Fibroblast of lung (primary cell): ENCODE results near the gene PPP6R3. TPM values are rescaled to one million over a fixed set of nuclear protein-coding genes. Genes with fewer than 3 reads are reported as not detected.

Experiments
- DNase-seq, 2 donors: peaks; one replicate each; pipeline versions ENCODE4 v3.0.0 to v3.0.0-alpha.2; 2010; ENCODE audit warnings: low read depth in 2 of 2
- H2AFZ ChIP-seq: 2 replicates; pipeline ENCODE4 v1.5.1; 2012; ENCODE audit warnings: low read length, control low read depth, inconsistent platforms
- H3K27ac ChIP-seq: 2 replicates; pipeline ENCODE4 v1.5.1; 2011; ENCODE audit warnings: low read length, control low read depth; ENCODE audit not compliant: insufficient read depth
- H3K27me3 ChIP-seq: 2 replicates; pipeline ENCODE4 v1.5.1; 2011; ENCODE audit warnings: mild to moderate bottlenecking, low read length; ENCODE audit not compliant: control insufficient read depth, insufficient read depth
- H3K36me3 ChIP-seq: 2 replicates; pipeline ENCODE4 v1.5.1; 2011; ENCODE audit warnings: low read length; ENCODE audit not compliant: control insufficient read depth, insufficient read depth
- H3K4me1 ChIP-seq: 2 replicates; pipeline ENCODE4 v1.5.1; 2011; ENCODE audit warnings: low read length; ENCODE audit not compliant: control insufficient read depth, insufficient read depth; ENCODE audit errors: extremely low read depth
- H3K4me2 ChIP-seq: 2 replicates; pipeline ENCODE4 v1.5.1; 2011; ENCODE audit warnings: low read length, control low read depth; ENCODE audit not compliant: insufficient read depth; ENCODE audit errors: extremely low read depth
- H3K4me3 ChIP-seq, 4 experiments: fragments of 200-600 bp in 1 of 4; sonication (generic) in 1 of 4; replicated peaks in 1 of 4; 2 replicates each; pipeline ENCODE4 v1.5.1; 2011 to 2016; ENCODE audit warnings: low read length in 4 of 4, low read depth in 3 of 4, mild to moderate bottlenecking in 3 of 4, control low read depth in 2 of 4, inconsistent platforms in 1 of 4, mixed read lengths in 1 of 4; ENCODE audit not compliant: insufficient read depth in 1 of 4; ENCODE audit errors: control extremely low read depth in 1 of 4
- H3K79me2 ChIP-seq: 2 replicates; pipeline ENCODE4 v1.5.1; 2012; ENCODE audit warnings: mild to moderate bottlenecking, low read length, inconsistent platforms; ENCODE audit not compliant: control insufficient read depth, insufficient read depth
- H3K9ac ChIP-seq: 2 replicates; pipeline ENCODE4 v1.5.1; 2011; ENCODE audit warnings: mild to moderate bottlenecking, low read length, control low read depth; ENCODE audit not compliant: insufficient read depth
- H3K9me3 ChIP-seq: 2 replicates; pipeline ENCODE4 v1.5.1; 2012; ENCODE audit warnings: low read depth, low read length; ENCODE audit not compliant: control insufficient read depth, insufficient read depth
- H4K20me1 ChIP-seq: 2 replicates; pipeline ENCODE4 v1.5.1; 2011; ENCODE audit warnings: low read length; ENCODE audit not compliant: control insufficient read depth, insufficient read depth; ENCODE audit errors: extremely low read depth
- EZH2 ChIP-seq: IDR thresholded peaks from 2 replicates; pipeline ENCODE4 v1.5.1; 2012; ENCODE audit warnings: low read length, control low read depth, mild to moderate bottlenecking; ENCODE audit errors: missing control alignments
- polyA plus RNA-seq, 2 donors: library from polyadenylated mRNA; depleted of rRNA in 1 of 2; stranded (reverse) in 1 of 2; unstranded in 1 of 2; fragments of >200 nt; gene quantifications; 2 replicates each; pipeline ENCODE4 v1.2.1, GENCODE V29; 2011 to 2012; ENCODE audit warnings: missing spikeins in 1 of 2
- total RNA-seq: library from RNA; depleted of rRNA; stranded (reverse); fragments of >200 nt; gene quantifications from 2 replicates; pipeline ENCODE4 v1.2.1, GENCODE V29; 2014
- TF ChIP-seq, protein P1 (sequence below), 2 donors: IDR thresholded peaks in 1 of 2; conservative IDR thresholded peaks in 1 of 2; 1 replicate in 1 of 2; 2 replicates in 1 of 2; pipeline ENCODE4 v1.5.1; 2011 to 2012; ENCODE audit warnings: low read length in 2 of 2, control low read depth in 1 of 2, inconsistent platforms in 1 of 2, low read depth in 1 of 2, mild to moderate bottlenecking in 1 of 2

Gene PPP6R3
- total and polyA plus RNA-seq, 2 donors (not counting 1 experiment from before 2014, with no cell fraction given), result 44.2 to 120 TPM

DNA sequence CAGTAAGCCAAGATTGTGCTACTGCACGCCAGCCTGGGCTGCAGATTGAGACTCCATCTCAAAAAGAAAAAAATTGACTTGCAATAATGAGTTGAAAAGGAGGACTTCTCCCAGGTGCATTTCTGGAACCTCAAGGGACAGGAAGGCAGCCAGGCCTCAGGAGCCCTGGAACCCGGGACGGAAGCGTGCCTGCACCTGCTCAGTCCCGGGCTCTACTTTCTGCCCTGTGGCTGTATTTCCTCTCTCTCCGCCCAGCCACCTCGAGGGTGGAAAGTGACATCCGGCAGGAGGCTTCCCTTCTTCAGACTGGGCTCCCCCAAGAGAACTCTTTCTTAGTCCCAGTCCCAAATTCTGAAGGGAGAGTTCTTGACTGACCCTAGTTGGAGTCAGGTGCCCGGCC is 203.6 kb downstream of the PPP6R3 start:
- DNase-seq, result no peak
- H3K4me3 ChIP-seq, result no peak overlapping the region
- no peak overlapping the region for H3K27ac ChIP-seq
- no peaks in the 10 kb centered on the region for H3K79me2 ChIP-seq
- H3K36me3 ChIP-seq, result no peaks in the 10 kb centered on the region
- H3K9me3 ChIP-seq, result no peaks in the 10 kb centered on the region
- TF ChIP-seq, protein P1, sequence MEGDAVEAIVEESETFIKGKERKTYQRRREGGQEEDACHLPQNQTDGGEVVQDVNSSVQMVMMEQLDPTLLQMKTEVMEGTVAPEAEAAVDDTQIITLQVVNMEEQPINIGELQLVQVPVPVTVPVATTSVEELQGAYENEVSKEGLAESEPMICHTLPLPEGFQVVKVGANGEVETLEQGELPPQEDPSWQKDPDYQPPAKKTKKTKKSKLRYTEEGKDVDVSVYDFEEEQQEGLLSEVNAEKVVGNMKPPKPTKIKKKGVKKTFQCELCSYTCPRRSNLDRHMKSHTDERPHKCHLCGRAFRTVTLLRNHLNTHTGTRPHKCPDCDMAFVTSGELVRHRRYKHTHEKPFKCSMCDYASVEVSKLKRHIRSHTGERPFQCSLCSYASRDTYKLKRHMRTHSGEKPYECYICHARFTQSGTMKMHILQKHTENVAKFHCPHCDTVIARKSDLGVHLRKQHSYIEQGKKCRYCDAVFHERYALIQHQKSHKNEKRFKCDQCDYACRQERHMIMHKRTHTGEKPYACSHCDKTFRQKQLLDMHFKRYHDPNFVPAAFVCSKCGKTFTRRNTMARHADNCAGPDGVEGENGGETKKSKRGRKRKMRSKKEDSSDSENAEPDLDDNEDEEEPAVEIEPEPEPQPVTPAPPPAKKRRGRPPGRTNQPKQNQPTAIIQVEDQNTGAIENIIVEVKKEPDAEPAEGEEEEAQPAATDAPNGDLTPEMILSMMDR (conservative IDR thresholded peaks at IDR 0.05 in 1 of 2, IDR thresholded peaks at IDR 0.05 in 1 of 2; ENCODE audit: low read depth in 1 of 2, low read length in 2 of 2), result no peak
- peaks cover 5% of the 10 kb centered on the region for H3K4me1 ChIP-seq
- H3K27me3 ChIP-seq, result peaks cover 3% of the 10 kb centered on the region
- no peaks in the 10 kb centered on the region for H4K20me1 ChIP-seq
- no peak overlapping the region for H2AFZ ChIP-seq
- H3K9ac ChIP-seq, result no peak overlapping the region
- no peak overlapping the region for H3K4me2 ChIP-seq

DNA sequence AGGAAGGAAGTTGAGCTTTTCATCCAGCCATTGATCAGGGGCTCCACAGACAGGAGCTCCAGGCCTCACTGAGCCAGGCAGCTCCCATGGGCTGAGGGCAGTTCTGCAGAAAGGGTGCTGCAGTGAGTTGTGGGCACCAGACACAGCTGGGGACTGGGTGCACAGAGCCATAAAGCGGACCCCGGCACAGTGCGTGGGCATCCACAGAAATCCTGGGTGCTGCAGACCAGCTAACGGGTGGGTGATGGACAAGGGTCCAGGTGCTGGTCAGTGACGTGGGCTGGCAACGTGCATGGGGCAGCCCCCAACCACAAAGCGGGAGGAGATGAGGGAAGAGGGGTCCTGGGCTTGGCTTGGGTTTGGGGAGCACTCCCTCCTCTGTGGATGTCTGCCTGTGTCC is 204.4 kb downstream of the PPP6R3 start:
- peaks cover 3% of the 10 kb centered on the region for H3K27me3 ChIP-seq
- H3K79me2 ChIP-seq, result no peaks in the 10 kb centered on the region
- no peak overlapping the region for H3K4me3 ChIP-seq
- no peaks in the 10 kb centered on the region for H3K36me3 ChIP-seq
- H3K27ac ChIP-seq, result no peak overlapping the region
- TF ChIP-seq, protein P1 (conservative IDR thresholded peaks at IDR 0.05 in 1 of 2, IDR thresholded peaks at IDR 0.05 in 1 of 2; ENCODE audit: low read depth in 1 of 2, low read length in 2 of 2), result no peak
- no peak for TF ChIP-seq EZH2
- H3K9me3 ChIP-seq, result no peaks in the 10 kb centered on the region
- H3K4me2 ChIP-seq, result no peak overlapping the region
- no peaks in the 10 kb centered on the region for H4K20me1 ChIP-seq
- no peaks in the 10 kb centered on the region for H3K4me1 ChIP-seq
- no peak for DNase-seq
- no peak overlapping the region for H2AFZ ChIP-seq
- no peak overlapping the region for H3K9ac ChIP-seq

Other genes with a start within 250 kb of the PPP6R3 start
- gene KMT5B, start 247.5 kb upstream of the PPP6R3 start, total RNA-seq, result 23.4 and 24.3 TPM in 2 replicates
- 9.3 and 13.0 TPM in 2 replicates for gene KMT5B, start 247.5 kb upstream of the PPP6R3 start, polyA plus RNA-seq
- gene C11orf24, start 188.8 kb upstream of the PPP6R3 start, total RNA-seq, result 14.1 and 25.4 TPM in 2 replicates
- 45.6 TPM in 2 replicates for gene C11orf24, start 188.8 kb upstream of the PPP6R3 start, polyA plus RNA-seq
- 20.8 and 22.0 TPM in 2 replicates for gene LRP5, start 148.2 kb upstream of the PPP6R3 start, total RNA-seq
- 3.5 and 3.8 TPM in 2 replicates for gene LRP5, start 148.2 kb upstream of the PPP6R3 start, polyA plus RNA-seq
- 1.5 and 5.4 TPM in 2 replicates for gene GAL, start 223.8 kb downstream of the PPP6R3 start, total RNA-seq
- 1.6 and 6.3 TPM in 2 replicates for gene GAL, start 223.8 kb downstream of the PPP6R3 start, polyA plus RNA-seq